ENCODE data around the gene ADM2.

The ADM2 gene

GRCh38 chr22:50468626-50469025 is 12.7 kb upstream of the ADM2 start:
- in situ Hi-C loops (cut with HindIII; ENCODE audit: low pct_ligation_motif_present, low sequenced_read_pairs): no loop called here
- H3K27me3 ChIP-seq (replicated peaks): no peaks in the 10 kb centered on the region
- DNase-seq: no peak
- peaks cover 37% of the 10 kb centered on the region for H3K36me3 ChIP-seq (replicated peaks)
- no peak overlapping the region for H3K27ac ChIP-seq
- H3K4me3 ChIP-seq (ENCODE audit: low read depth, low read length): no peak overlapping the region
- no peak for TF ChIP-seq CTCF (IDR thresholded peaks at IDR 0.05; ENCODE audit: low read depth, low read length, missing control alignments)

GRCh38 chr22:50469377-50470305 is 11.7 kb upstream of the ADM2 start:
- Histone ChIP-seq H3K27me3 (replicated peaks) (no peaks in the 10 kb centered on the region), H3K27ac (no peak overlapping the region), H3K4me3 (ENCODE audit: low read depth, low read length) (no peak overlapping the region), H3K36me3 (replicated peaks) (peaks cover 26% of the 10 kb centered on the region)
- peak; percentile 6 for TF ChIP-seq CTCF (IDR thresholded peaks at IDR 0.05; ENCODE audit: low read depth, low read length, missing control alignments)
- in situ Hi-C loops (cut with HindIII; ENCODE audit: low pct_ligation_motif_present, low sequenced_read_pairs): no loop called here
- peak; percentile 19 for DNase-seq

- TF ChIP-seq CTCF (IDR thresholded peaks at IDR 0.05; ENCODE audit: low read depth, low read length, missing control alignments): no peak
- Histone ChIP-seq H3K27me3 (replicated peaks) (no peaks in the 10 kb centered on the region), H3K4me3 (ENCODE audit: low read depth, low read length) (no peak overlapping the region), H3K36me3 (replicated peaks) (peaks cover 19% of the 10 kb centered on the region), H3K27ac (no peak overlapping the region)
- in situ Hi-C loops (cut with HindIII; ENCODE audit: low pct_ligation_motif_present, low sequenced_read_pairs): no loop called here
- DNase-seq: no peak
Measured at GRCh38 chr22:50470491-50470890, 10.9 kb upstream of the ADM2 start.

DNA sequence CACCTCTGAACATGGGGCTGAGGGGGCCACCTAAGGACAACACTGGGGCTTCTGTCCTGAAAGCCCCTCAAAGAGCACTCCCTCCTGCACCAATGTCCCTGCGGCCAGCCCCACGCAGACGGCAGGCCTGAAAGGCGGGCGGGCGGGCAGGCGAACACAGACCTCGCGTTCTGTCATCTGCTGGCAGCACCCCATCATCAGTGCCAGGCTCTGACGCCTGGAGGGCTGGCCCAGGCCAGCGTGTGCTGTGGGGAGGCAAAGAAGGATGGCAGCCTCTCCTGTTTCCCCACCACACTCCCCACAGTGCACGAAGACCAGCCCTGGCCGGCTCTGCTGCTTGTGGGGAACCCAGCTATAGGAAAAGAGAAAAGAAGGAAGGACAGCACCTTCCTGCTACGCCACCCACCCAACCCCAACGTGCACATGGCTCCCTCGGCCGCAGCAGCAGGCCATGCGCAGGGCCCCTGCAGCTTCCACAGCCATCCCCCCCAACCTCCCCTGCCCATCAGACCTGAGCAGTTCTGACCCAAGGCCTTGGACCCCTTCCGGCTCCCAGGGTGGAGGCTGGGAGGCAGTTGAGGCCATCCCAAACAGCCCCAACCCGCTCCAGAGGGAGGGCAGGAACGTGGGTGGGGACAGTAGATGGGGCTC is 10.0 kb upstream of the ADM2 start:
- Histone ChIP-seq H3K27ac (no peak overlapping the region), H3K27me3 (replicated peaks) (no peaks in the 10 kb centered on the region), H3K36me3 (replicated peaks) (peaks cover 11% of the 10 kb centered on the region), H3K4me3 (ENCODE audit: low read depth, low read length) (no peak overlapping the region)
- no peak for TF ChIP-seq CTCF (IDR thresholded peaks at IDR 0.05; ENCODE audit: low read depth, low read length, missing control alignments)
- DNase-seq: no peak
- in situ Hi-C loops (cut with HindIII; ENCODE audit: low pct_ligation_motif_present, low sequenced_read_pairs): no loop called here

DNA sequence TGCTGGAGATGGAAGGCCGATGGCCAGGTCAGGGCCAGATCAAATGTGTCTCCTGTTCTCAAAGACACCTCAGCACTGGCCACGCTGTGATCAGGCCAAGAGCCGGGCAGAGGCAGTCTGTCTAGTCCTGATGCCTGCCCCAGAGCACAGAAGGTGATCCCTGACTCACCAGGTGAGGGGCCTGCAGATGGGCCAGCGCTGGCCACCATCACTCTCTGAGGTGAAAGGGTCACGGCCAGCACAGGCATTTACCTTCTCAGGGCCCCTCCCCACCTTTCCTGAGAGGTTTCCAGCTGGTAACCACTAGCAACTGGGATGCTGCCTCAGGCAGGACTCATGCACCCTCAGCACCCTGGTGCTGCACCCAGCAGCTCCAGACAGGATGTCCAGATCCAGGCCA is 9.4 kb upstream of the ADM2 start:
- in situ Hi-C loops (cut with HindIII; ENCODE audit: low pct_ligation_motif_present, low sequenced_read_pairs): no loop called here
- Histone ChIP-seq H3K27me3 (replicated peaks) (no peaks in the 10 kb centered on the region), H3K27ac (no peak overlapping the region), H3K36me3 (replicated peaks) (peaks cover 5% of the 10 kb centered on the region), H3K4me3 (ENCODE audit: low read depth, low read length) (no peak overlapping the region)
- no peak for DNase-seq
- TF ChIP-seq CTCF (IDR thresholded peaks at IDR 0.05; ENCODE audit: low read depth, low read length, missing control alignments): no peak

All from brain microvascular endothelial cell (primary cell).